RWPE2 (cell line): ENCODE results near the gene SYTL2.
A peak's percentile ranks its signal among the peaks of the same experiment; 100 is the strongest.

Source experiments
- ATAC-seq: fragments of 200-7000 bp; cut with Tn5 transposase; 3 replicates; pipeline ENCODE4 v1.9.1; 2021; ENCODE audit warnings: low read depth
- DNase-seq: peaks from one replicate; pipeline ENCODE4 v3.0.0-alpha.2; 2020; ENCODE audit warnings: low spot score
- H3K27ac ChIP-seq: fragments of 450-650 bp; 2 replicates; pipeline ENCODE4 v1.5.1; 2017; ENCODE audit warnings: mild to moderate bottlenecking; ENCODE audit not compliant: poor library complexity, severe bottlenecking
- H3K27me3 ChIP-seq: fragments of 250-450 bp; sonication (Bioruptor Pico); 2 replicates; pipeline ENCODE4 v1.5.1; 2021; ENCODE audit warnings: mild to moderate bottlenecking, moderate library complexity; ENCODE audit not compliant: insufficient read depth, poor library complexity, severe bottlenecking
- H3K36me3 ChIP-seq: fragments of 250-450 bp; sonication (Bioruptor Pico); 2 replicates; pipeline ENCODE4 v1.5.1; 2020; ENCODE audit warnings: low read depth, mild to moderate bottlenecking, moderate library complexity
- H3K4me1 ChIP-seq: fragments of 250-450 bp; sonication (Bioruptor Pico); 2 replicates; pipeline ENCODE4 v1.5.1; 2021; ENCODE audit warnings: mild to moderate bottlenecking, moderate library complexity; ENCODE audit not compliant: insufficient read depth, poor library complexity, severe bottlenecking
- H3K4me3 ChIP-seq: fragments of 250-450 bp; sonication (Bioruptor Pico); 2 replicates; pipeline ENCODE4 v1.5.1; 2021; ENCODE audit warnings: mild to moderate bottlenecking, moderate library complexity; ENCODE audit not compliant: severe bottlenecking
- H3K9me3 ChIP-seq: fragments of 250-450 bp; sonication (Bioruptor Pico); 2 replicates; pipeline ENCODE4 v1.5.1; 2021; ENCODE audit warnings: mild to moderate bottlenecking, moderate library complexity; ENCODE audit not compliant: severe bottlenecking
- TF ChIP-seq, protein P1 (sequence below): fragments of 450-650 bp; IDR thresholded peaks from one replicate; pipeline ENCODE4 v1.5.1; 2017; ENCODE audit warnings: mild to moderate bottlenecking, moderate library complexity; ENCODE audit not compliant: poor library complexity, severe bottlenecking

Gene SYTL2

DNA sequence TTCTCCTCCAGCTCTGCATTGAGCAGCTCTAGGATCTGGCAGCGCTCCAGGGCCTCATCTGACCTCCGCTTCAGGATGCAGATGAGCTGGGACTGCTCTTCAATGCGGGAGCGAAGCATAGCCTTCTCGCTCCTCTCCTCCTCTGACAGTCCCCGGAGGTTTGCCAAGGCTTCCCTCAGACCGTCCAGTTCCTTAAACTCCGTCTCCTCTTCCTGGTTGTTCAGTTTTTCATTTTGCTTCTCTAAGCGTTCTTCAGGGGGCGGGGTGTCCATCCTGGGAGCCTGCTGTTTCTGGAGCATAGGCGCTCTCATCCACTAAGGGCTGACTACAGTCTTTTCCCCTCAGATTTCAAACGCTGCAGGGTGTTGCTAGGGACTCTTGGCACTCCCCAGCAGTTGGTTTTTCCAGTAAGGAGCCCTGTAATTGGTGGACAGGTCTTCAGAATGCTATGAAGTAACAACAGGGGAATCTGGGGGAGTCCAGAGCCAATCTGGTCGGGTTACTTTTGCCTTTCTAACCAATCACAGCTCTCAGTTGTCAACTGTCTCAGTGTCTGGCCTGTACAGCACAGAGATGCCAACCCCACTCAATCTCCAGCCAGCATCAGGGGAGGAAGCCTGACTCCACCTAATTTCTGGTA, 125.0 kb downstream of the SYTL2 start, which contains the start of gene CCDC89:
Gene CCDC89, minus strand, starts transcription at position 376 of the 640 bp plus-strand sequence. Its CDS starts 65 bp downstream, at position 311.
- ATAC-seq (peak; percentile 36; the same call in 2 of the 3 replicates), DNase-seq (no peak)
- Histone ChIP-seq H3K9me3 (no peaks in the 10 kb centered on the region), H3K4me3 (no peak within 1 kb of the TSS), H3K27ac (no peak within 1 kb of the TSS), H3K27me3 (no peaks in the 10 kb centered on the region), H3K4me1 (no peaks in the 10 kb centered on the region), H3K36me3 (no peaks in the 10 kb centered on the region)
- TF ChIP-seq, protein P1, sequence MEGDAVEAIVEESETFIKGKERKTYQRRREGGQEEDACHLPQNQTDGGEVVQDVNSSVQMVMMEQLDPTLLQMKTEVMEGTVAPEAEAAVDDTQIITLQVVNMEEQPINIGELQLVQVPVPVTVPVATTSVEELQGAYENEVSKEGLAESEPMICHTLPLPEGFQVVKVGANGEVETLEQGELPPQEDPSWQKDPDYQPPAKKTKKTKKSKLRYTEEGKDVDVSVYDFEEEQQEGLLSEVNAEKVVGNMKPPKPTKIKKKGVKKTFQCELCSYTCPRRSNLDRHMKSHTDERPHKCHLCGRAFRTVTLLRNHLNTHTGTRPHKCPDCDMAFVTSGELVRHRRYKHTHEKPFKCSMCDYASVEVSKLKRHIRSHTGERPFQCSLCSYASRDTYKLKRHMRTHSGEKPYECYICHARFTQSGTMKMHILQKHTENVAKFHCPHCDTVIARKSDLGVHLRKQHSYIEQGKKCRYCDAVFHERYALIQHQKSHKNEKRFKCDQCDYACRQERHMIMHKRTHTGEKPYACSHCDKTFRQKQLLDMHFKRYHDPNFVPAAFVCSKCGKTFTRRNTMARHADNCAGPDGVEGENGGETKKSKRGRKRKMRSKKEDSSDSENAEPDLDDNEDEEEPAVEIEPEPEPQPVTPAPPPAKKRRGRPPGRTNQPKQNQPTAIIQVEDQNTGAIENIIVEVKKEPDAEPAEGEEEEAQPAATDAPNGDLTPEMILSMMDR: no peak

DNA sequence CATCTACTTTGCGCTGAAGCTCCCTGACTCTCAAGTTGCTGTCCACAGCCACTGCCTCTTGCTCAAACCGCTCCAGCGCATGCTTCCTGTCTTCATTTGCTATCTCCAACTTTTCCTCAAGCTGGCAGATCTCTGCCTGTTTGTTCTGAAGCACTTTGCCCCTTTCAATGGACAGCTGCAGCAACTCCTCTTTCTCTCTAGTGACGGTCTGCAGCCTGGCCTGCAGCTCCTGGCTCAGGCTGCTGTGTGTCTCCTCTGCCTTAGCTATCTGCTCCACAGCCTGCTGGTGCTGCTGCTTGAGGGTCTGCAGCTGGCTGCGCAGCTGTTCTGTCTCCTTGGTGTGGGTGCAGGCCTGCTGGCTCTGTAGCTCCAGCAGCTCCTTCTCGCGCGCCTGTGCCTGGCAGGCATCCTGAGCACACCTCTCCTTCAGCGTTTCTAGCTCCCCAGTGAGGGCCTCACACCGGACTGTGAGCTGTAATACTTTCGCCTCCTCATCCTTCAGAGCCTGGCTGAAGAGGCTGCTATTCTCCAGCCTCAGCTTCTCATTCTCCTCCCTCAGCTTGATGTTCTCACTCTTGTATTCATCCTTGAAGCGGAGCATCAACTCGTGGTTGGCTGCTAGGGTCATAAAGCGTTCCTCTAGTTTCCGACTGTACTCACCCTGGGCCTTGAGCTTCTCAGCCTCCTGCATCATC, 125.7 kb downstream of the SYTL2 start:
- H3K4me3 ChIP-seq: no peak overlapping the region
- no peaks in the 10 kb centered on the region for H3K9me3 ChIP-seq
- H3K27me3 ChIP-seq: no peaks in the 10 kb centered on the region
- H3K27ac ChIP-seq: no peak overlapping the region
- TF ChIP-seq, protein P1: no peak
- ATAC-seq (no peak), DNase-seq (no peak)
- H3K4me1 ChIP-seq: no peaks in the 10 kb centered on the region
- no peaks in the 10 kb centered on the region for H3K36me3 ChIP-seq

DNA sequence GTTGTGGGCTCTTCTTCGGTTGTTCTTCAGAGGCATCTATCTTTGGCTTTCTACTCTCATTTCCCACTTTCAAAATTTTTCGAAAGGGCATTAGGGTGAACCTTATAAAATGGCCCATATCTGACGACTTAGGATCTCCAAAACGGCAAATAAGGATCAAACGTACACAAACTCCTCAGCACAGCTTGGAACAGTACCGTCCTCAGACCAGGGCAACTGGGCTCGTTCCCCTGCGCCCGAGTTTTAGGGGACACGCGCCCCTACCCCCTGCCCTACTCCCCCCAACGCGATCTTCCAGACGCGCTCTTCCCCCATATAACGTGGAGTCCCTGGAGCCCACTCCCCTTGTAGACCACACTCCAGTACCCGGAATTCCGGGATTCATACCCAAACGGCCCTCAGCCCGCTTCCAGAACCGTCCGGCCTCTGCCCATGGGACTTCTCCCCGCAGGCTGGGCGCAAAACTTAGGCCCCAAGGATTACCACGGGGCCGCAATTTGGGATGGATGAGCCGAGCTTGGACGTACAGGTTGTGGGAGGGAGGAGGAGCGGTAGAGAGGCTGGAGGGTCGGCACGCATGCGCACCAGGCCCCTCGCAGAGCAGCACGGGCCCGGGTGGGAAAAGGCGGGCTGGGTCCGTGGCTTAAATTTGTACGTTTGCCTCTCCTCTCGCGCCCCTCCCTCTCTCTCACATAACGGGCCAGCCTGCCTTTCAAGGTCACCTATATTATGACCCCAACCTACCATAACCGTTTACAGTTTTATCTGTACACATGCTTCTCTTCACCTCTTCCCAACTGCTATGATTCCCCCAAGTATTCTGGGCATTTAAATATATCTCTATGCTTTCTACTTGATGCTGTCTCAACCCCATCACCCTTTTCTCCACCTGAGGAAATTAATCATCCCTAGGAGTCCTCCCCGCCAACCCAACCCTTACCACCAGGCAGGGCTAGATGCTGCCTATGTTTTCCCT, 128.3 kb downstream of the SYTL2 start:
- Histone ChIP-seq H3K4me3 (peak overlapping the region; percentile 8), H3K27me3 (no peaks in the 10 kb centered on the region), H3K9me3 (no peaks in the 10 kb centered on the region), H3K4me1 (no peaks in the 10 kb centered on the region), H3K36me3 (no peaks in the 10 kb centered on the region), H3K27ac (no peak overlapping the region)
- DNase-seq (no peak), ATAC-seq (no peak; the same call in 2 of the 3 replicates)
- TF ChIP-seq, protein P1: no peak

DNA sequence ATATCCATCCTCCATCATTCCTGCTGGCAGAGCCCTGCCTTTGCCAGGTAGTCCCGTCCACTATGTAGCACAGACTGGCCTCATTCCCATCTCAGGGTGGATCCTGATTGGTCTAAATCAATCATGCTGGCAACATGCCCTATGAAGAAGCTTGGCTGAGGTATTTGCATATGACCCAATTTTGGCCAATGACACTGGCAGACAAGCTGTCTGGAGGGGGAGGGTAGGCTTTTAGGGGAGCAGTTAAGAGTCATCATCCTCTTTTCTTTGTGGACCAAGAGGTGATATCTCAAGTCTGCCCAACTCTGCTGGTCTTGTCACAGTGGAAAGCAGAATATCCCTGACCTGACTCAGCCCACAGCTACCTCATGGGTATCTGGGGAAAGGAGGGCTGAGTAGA, 130.0 kb downstream of the SYTL2 start:
- ATAC-seq (no peak), DNase-seq (no peak)
- no peaks in the 10 kb centered on the region for H3K36me3 ChIP-seq
- no peak overlapping the region for H3K4me3 ChIP-seq
- no peaks in the 10 kb centered on the region for H3K9me3 ChIP-seq
- H3K27me3 ChIP-seq: no peaks in the 10 kb centered on the region
- H3K4me1 ChIP-seq: no peaks in the 10 kb centered on the region
- TF ChIP-seq, protein P1: no peak
- no peak overlapping the region for H3K27ac ChIP-seq
